A549 (cell line): Measurements from ENCODE around the gene MORN1. TPM values are rescaled to one million over a fixed set of nuclear protein-coding genes. Genes with fewer than 3 reads are reported as not detected.

Source experiments
- ATAC-seq, 2 experiments: fragments of 200-7000 bp in 1 of 2; fragments of >200 bp in 1 of 2; cut with Nextera tagmentation in 1 of 2; cut with Tn5 transposase in 1 of 2; 3 replicates each; pipeline versions ENCODE4 v1.8.0 to v1.9.1; 2018 to 2020; ENCODE audit warnings: mild to moderate bottlenecking in 1 of 2, moderate library complexity in 1 of 2
- CTCF ChIA-PET: fragments of 300-600 bp; sonication (Branson Sonifier 250); formaldehyde crosslinking; extraction: SDS; loops from one replicate; lab custom pipeline; 2021; ENCODE audit warnings: antibody characterized with exemption, inconsistent platforms; lab: Yijun Ruan, JAX
- POLR2A ChIA-PET: fragments of 350-600 bp; formaldehyde crosslinking; extraction: SDS; loops from one replicate; lab custom pipeline; 2021; ENCODE audit warnings: antibody characterized with exemption, inconsistent platforms; lab: Yijun Ruan, JAX
- DNase-seq, 2 experiments: peaks; one replicate each; pipeline versions ENCODE4 v3.0.0 to v3.0.0-alpha.2; 2011 to 2016; ENCODE audit warnings: low read depth in 1 of 2, low spot score in 1 of 2
- FAIRE-seq: peaks from 2 replicates; lab custom pipeline; 2011; peaks lifted over from hg19 to GRCh38; lab: Jason Lieb, UNC
- H3K27ac ChIP-seq, 2 experiments: fragments of >200 bp; sonication (Bioruptor Twin); formaldehyde crosslinking; 3 replicates each; pipeline ENCODE4 v1.5.1; 2016 to 2017
- H3K4me1 ChIP-seq: fragments of >200 bp; sonication (Bioruptor Twin); formaldehyde crosslinking; 3 replicates; pipeline ENCODE4 v1.6.1; 2016
- H3K4me2 ChIP-seq: fragments of >200 bp; sonication (Bioruptor Twin); formaldehyde crosslinking; 3 replicates; pipeline ENCODE4 v1.6.1; 2016
- H3K4me3 ChIP-seq: fragments of >200 bp; sonication (Bioruptor Twin); formaldehyde crosslinking; 3 replicates; pipeline ENCODE4 v1.5.1; 2016
- H3K9me3 ChIP-seq: fragments of >200 bp; sonication (Bioruptor Twin); formaldehyde crosslinking; 3 replicates; pipeline ENCODE4 v1.6.1; 2016
- CBX8 ChIP-seq: fragments of 200-600 bp; sonication (generic); IDR thresholded peaks from 2 replicates; pipeline ENCODE4 v1.6.1; 2016
- CHD2 ChIP-seq: fragments of 150-350 bp; IDR thresholded peaks from 2 replicates; pipeline ENCODE4 v1.6.1; 2014; ENCODE audit warnings: low read length; ENCODE audit not compliant: partially characterized antibody
- CTCF ChIP-seq: fragments of >200 bp; sonication (Bioruptor Twin); formaldehyde crosslinking; IDR thresholded peaks from 3 replicates; pipeline ENCODE4 v1.5.1; 2016
- KDM1A ChIP-seq: fragments of 200-600 bp; sonication (generic); IDR thresholded peaks from 2 replicates; pipeline ENCODE4 v1.6.1; 2016; ENCODE audit warnings: low read depth, mild to moderate bottlenecking
- MAFK ChIP-seq: fragments of 450-650 bp; IDR thresholded peaks from 2 replicates; pipeline ENCODE4 v1.6.1; 2014; ENCODE audit not compliant: partially characterized antibody
- PBX3 ChIP-seq: IDR thresholded peaks from 2 replicates; pipeline ENCODE4 v1.6.1; 2012
- PHF8 ChIP-seq: fragments of 200-600 bp; sonication (generic); IDR thresholded peaks from 2 replicates; pipeline ENCODE4 v1.6.1; 2016; ENCODE audit warnings: low read depth, mild to moderate bottlenecking, antibody characterized with exemption, moderate library complexity, borderline replicate concordance
- RARB ChIP-seq: fragments of 250-450 bp; sonication (Bioruptor Pico); IDR thresholded peaks from 2 replicates; pipeline ENCODE4 v1.8.0; 2021; ENCODE audit warnings: mild to moderate bottlenecking, moderate library complexity
- RNF2 ChIP-seq: fragments of 200-600 bp; sonication (generic); IDR thresholded peaks from 2 replicates; pipeline ENCODE4 v1.6.1; 2016; ENCODE audit warnings: low read depth, mild to moderate bottlenecking, antibody characterized with exemption, moderate library complexity, borderline replicate concordance
- SREBF2 ChIP-seq: fragments of 450-650 bp; IDR thresholded peaks from 2 replicates; pipeline ENCODE4 v1.6.1; 2014; ENCODE audit warnings: mild to moderate bottlenecking, moderate library complexity
- USF2 ChIP-seq: fragments of 450-650 bp; IDR thresholded peaks from 2 replicates; pipeline ENCODE4 v1.6.1; 2014; ENCODE audit warnings: antibody characterized with exemption
- ZNF302 ChIP-seq: fragments of 250-450 bp; sonication (Bioruptor Pico); IDR thresholded peaks from 2 replicates; pipeline ENCODE4 v1.9.0; 2021; ENCODE audit warnings: inconsistent platforms, mild to moderate bottlenecking, moderate library complexity
- WGBS: methylation state at CpG from one replicate; pipeline ENCODE4 v1.1.6; 2017; ENCODE audit errors: missing lambda C conversion rate; 5-methylcytosine and 5-hydroxymethylcytosine counted together
- polyA plus RNA-seq, 4 experiments: library from polyadenylated mRNA; depleted of rRNA in 3 of 4; stranded (reverse); fragments of >200 nt; fragmentation: RNase III in 1 of 4; extraction: RNeasy Plus Mini Kit Qiagen cat#74134 plus additional on column Dnase treatment in 1 of 4; gene quantifications; 2 replicates in 3 of 4; 3 replicates in 1 of 4; pipeline ENCODE4 v1.2.3, GENCODE V29; 2011 to 2017
- TF ChIP-seq, protein P1 (sequence below): fragments of >200 bp; sonication (Bioruptor Twin); formaldehyde crosslinking; IDR thresholded peaks from 2 replicates; pipeline ENCODE4 v1.6.1; 2016
- TF ChIP-seq, protein P2 (sequence below): fragments of 200-600 bp; sonication (generic); IDR thresholded peaks from 2 replicates; pipeline ENCODE4 v1.6.1; 2016; ENCODE audit warnings: antibody characterized with exemption, mild to moderate bottlenecking, moderate library complexity

Gene MORN1
- polyA plus RNA-seq, 2 of the 4 experiments (the other 2 are of a cell fraction), result 6.9 to 8.9 TPM

- 84% methylated on average over 21 of the region's 25 CpGs for WGBS
Measured at GRCh38 chr1:2376931-2377672, 14.3 kb downstream of the MORN1 start.

DNA sequence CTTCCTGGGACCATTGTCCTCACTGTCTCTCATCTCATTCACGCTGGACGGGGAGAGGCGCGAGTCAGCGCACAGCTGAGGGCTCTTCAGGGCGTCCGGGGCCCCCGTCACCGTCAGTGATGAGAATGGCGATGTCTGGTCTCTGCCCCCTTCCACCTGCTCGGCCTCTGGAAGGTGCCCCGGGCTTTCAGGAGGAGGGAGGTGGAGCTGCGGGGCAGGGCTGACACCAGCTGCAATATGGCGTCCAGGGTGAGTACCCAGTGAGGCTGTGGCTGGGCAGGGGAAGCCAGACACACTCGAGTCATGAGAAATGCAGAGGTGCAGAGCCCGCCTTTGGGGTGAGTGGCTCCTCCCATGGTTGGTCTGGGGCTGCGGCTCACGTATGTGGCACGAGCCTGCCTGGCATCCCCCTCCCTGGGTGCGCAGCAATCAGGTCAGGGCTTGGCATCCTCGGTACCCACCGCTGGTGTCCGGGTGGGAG lies 15.1 kb downstream of the MORN1 start:
- TF ChIP-seq CBX8, result no peak
- no peak for TF ChIP-seq CTCF
- no peak for TF ChIP-seq SREBF2
- WGBS, result 81% methylated on average over 4 of the region's 23 CpGs
- ChIA-PET CTCF (interaction anchor here (16.3 kb wide), 1 partner anchor 177 kb away, joined by 267 read pairs; the partner anchor contains the start of gene FAAP20), POLR2A (no interaction called here)
- no peak overlapping the region for H3K4me3 ChIP-seq
- H3K4me1 ChIP-seq, result peaks cover 4% of the 10 kb centered on the region; the same call in 1 of the 3 replicates
- FAIRE-seq (no peak), ATAC-seq (no peak), DNase-seq (no peak)
- no peak overlapping the region for H3K27ac ChIP-seq
- no peaks in the 10 kb centered on the region for H3K9me3 ChIP-seq
- H3K4me2 ChIP-seq, result no peak overlapping the region

More at GRCh38 chr1:2376931-2377672, 14.3 kb downstream of the MORN1 start:
- TF ChIP-seq PHF8 (no peak), CHD2 (no peak), USF2 (no peak), ZNF302 (CRISPR knock-in tag) (no peak), KDM1A (no peak), PBX3 (no peak), RNF2 (no peak), MAFK (no peak), RARB (CRISPR knock-in tag) (no peak)
- TF ChIP-seq, protein P1, sequence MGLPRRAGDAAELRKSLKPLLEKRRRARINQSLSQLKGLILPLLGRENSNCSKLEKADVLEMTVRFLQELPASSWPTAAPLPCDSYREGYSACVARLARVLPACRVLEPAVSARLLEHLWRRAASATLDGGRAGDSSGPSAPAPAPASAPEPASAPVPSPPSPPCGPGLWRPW, result no peak
- TF ChIP-seq, protein P2, sequence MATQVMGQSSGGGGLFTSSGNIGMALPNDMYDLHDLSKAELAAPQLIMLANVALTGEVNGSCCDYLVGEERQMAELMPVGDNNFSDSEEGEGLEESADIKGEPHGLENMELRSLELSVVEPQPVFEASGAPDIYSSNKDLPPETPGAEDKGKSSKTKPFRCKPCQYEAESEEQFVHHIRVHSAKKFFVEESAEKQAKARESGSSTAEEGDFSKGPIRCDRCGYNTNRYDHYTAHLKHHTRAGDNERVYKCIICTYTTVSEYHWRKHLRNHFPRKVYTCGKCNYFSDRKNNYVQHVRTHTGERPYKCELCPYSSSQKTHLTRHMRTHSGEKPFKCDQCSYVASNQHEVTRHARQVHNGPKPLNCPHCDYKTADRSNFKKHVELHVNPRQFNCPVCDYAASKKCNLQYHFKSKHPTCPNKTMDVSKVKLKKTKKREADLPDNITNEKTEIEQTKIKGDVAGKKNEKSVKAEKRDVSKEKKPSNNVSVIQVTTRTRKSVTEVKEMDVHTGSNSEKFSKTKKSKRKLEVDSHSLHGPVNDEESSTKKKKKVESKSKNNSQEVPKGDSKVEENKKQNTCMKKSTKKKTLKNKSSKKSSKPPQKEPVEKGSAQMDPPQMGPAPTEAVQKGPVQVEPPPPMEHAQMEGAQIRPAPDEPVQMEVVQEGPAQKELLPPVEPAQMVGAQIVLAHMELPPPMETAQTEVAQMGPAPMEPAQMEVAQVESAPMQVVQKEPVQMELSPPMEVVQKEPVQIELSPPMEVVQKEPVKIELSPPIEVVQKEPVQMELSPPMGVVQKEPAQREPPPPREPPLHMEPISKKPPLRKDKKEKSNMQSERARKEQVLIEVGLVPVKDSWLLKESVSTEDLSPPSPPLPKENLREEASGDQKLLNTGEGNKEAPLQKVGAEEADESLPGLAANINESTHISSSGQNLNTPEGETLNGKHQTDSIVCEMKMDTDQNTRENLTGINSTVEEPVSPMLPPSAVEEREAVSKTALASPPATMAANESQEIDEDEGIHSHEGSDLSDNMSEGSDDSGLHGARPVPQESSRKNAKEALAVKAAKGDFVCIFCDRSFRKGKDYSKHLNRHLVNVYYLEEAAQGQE, result no peak
- Histone ChIP-seq H3K4me1 (peaks cover 4% of the 10 kb centered on the region; the same call in 1 of the 3 replicates), H3K9me3 (no peaks in the 10 kb centered on the region), H3K4me2 (no peak overlapping the region), H3K27ac (no peak overlapping the region), H3K4me3 (no peak overlapping the region)
- POLR2A ChIA-PET, result no interaction called here
- CTCF ChIA-PET, result interaction anchor here (16.3 kb wide), 1 partner anchor 177 kb away, joined by 267 read pairs; the partner anchor contains the start of gene FAAP20
- ATAC-seq, result no peak
- DNase-seq, result no peak
- FAIRE-seq, result no peak
